H9 (cell line): ENCODE results near the gene EDAR. TPM values are rescaled to one million over a fixed set of nuclear protein-coding genes. Genes with fewer than 3 reads are reported as not detected.

Experiments used
- DNase-seq: peaks from one replicate; pipeline ENCODE4 v3.0.0-alpha.2; 2017
- H2AFZ ChIP-seq: one replicate; pipeline ENCODE4 v1.6.1; 2013; ENCODE audit warnings: mild to moderate bottlenecking, low read length, control low read depth, moderate library complexity
- H2AK5ac ChIP-seq: 2 replicates; pipeline ENCODE4 v1.6.1; 2013; ENCODE audit warnings: low read length, control low read depth, mixed read lengths; ENCODE audit not compliant: insufficient read length
- H2BK120ac ChIP-seq: one replicate; pipeline ENCODE4 v1.6.1; 2013; ENCODE audit warnings: low read depth, mild to moderate bottlenecking, low read length, control low read depth, inconsistent platforms; ENCODE audit not compliant: poor library complexity, severe bottlenecking
- H2BK12ac ChIP-seq: 2 replicates; pipeline ENCODE4 v1.6.1; 2013; ENCODE audit warnings: low read length, control low read depth, mixed read lengths, low read depth; ENCODE audit not compliant: insufficient read length
- H2BK15ac ChIP-seq: 2 replicates; pipeline ENCODE4 v1.6.1; 2013; ENCODE audit warnings: low read depth, low read length, control low read depth
- H2BK20ac ChIP-seq: one replicate; pipeline ENCODE4 v1.6.1; 2013; ENCODE audit warnings: low read depth, mild to moderate bottlenecking, low read length, control low read depth, inconsistent platforms; ENCODE audit not compliant: poor library complexity, severe bottlenecking
- H2BK5ac ChIP-seq: 2 replicates; pipeline ENCODE4 v1.6.1; 2013; ENCODE audit warnings: low read length, control low read depth, mixed read lengths; ENCODE audit not compliant: insufficient read length
- H3K14ac ChIP-seq: 2 replicates; pipeline ENCODE4 v1.6.1; 2013; ENCODE audit warnings: low read length, control low read depth; ENCODE audit not compliant: insufficient read depth
- H3K18ac ChIP-seq: 2 replicates; pipeline ENCODE4 v1.6.1; 2013; ENCODE audit warnings: low read depth, mild to moderate bottlenecking, mixed read lengths, low read length, control low read depth; ENCODE audit not compliant: insufficient read length
- H3K23ac ChIP-seq: 2 replicates; pipeline ENCODE4 v1.6.1; 2013; ENCODE audit warnings: low read length, control low read depth, mixed read lengths, low read depth; ENCODE audit not compliant: insufficient read length
- H3K23me2 ChIP-seq: 2 replicates; pipeline ENCODE4 v1.6.1; 2013; ENCODE audit warnings: low read depth, mild to moderate bottlenecking, mixed read lengths, low read length, control low read depth; ENCODE audit not compliant: insufficient read length, poor library complexity, severe bottlenecking
- H3K27ac ChIP-seq: 2 replicates; pipeline ENCODE4 v1.5.1; 2013; ENCODE audit warnings: low read length, control low read depth, mixed read lengths, low read depth; ENCODE audit not compliant: insufficient read length
- H3K27me3 ChIP-seq: 2 replicates; pipeline ENCODE4 v1.6.1; 2013; ENCODE audit warnings: low read length, control low read depth, inconsistent platforms; ENCODE audit not compliant: insufficient read depth
- H3K4ac ChIP-seq: 2 replicates; pipeline ENCODE4 v1.6.1; 2013; ENCODE audit warnings: low read depth, mild to moderate bottlenecking, control low read depth, inconsistent platforms, low read length, moderate library complexity
- H3K4me1 ChIP-seq: 2 replicates; pipeline ENCODE4 v1.6.1; 2013; ENCODE audit warnings: low read length, control low read depth, inconsistent platforms; ENCODE audit not compliant: insufficient read depth
- H3K4me2 ChIP-seq: 2 replicates; pipeline ENCODE4 v1.6.1; 2013; ENCODE audit warnings: low read length, control low read depth, mixed read lengths; ENCODE audit not compliant: insufficient read length, insufficient read depth
- H3K56ac ChIP-seq: 2 replicates; pipeline ENCODE4 v1.6.1; 2013; ENCODE audit warnings: low read depth, mild to moderate bottlenecking, mixed read lengths, low read length, control low read depth; ENCODE audit not compliant: insufficient read length
- H3K79me1 ChIP-seq: 2 replicates; pipeline ENCODE4 v1.6.1; 2013; ENCODE audit warnings: low read depth, mild to moderate bottlenecking, moderate library complexity, low read length, control low read depth, inconsistent platforms; ENCODE audit not compliant: insufficient read depth, poor library complexity, severe bottlenecking
- H3K79me2 ChIP-seq: 2 replicates; pipeline ENCODE4 v1.6.1; 2013; ENCODE audit warnings: low read length, control low read depth, inconsistent platforms; ENCODE audit not compliant: insufficient read depth
- H3K9ac ChIP-seq: 2 replicates; pipeline ENCODE4 v1.6.1; 2013; ENCODE audit warnings: low read length, control low read depth, mixed read lengths; ENCODE audit not compliant: insufficient read length; ENCODE audit errors: extremely low read depth
- H3K9me3 ChIP-seq: one replicate; pipeline ENCODE4 v1.6.1; 2013; ENCODE audit warnings: low read depth, low read length, inconsistent platforms; ENCODE audit not compliant: control insufficient read depth
- H3T11ph ChIP-seq: one replicate; pipeline ENCODE4 v1.6.1; 2013; ENCODE audit warnings: mild to moderate bottlenecking, low read length, control low read depth, inconsistent platforms
- H4K20me1 ChIP-seq: one replicate; pipeline ENCODE4 v1.6.1; 2013; ENCODE audit not compliant: control insufficient read depth, insufficient read length, insufficient read depth
- H4K5ac ChIP-seq: 2 replicates; pipeline ENCODE4 v1.6.1; 2013; ENCODE audit warnings: low read depth, mild to moderate bottlenecking, mixed read lengths, low read length, control low read depth; ENCODE audit not compliant: insufficient read length
- H4K8ac ChIP-seq: replicated peaks from 2 replicates; pipeline ENCODE4 v1.6.1; 2013; ENCODE audit warnings: low read length, control low read depth, mixed read lengths, low read depth; ENCODE audit not compliant: insufficient read length
- H4K91ac ChIP-seq: 2 replicates; pipeline ENCODE4 v1.6.1; 2013; ENCODE audit warnings: low read depth, mild to moderate bottlenecking, moderate library complexity, mixed read lengths, low read length, control low read depth; ENCODE audit not compliant: insufficient read length
- H3K27ac Mint-ChIP-seq, 3 experiments: 2 replicates in 2 of 3; 3 replicates in 1 of 3; pipeline ENCODE4 v1.8.0; 2020 to 2021; ENCODE audit warnings: mixed read lengths in 3 of 3, mild to moderate bottlenecking in 1 of 3, moderate library complexity in 1 of 3
- H3K27me3 Mint-ChIP-seq: 2 replicates; pipeline ENCODE4 v1.8.0; 2021; ENCODE audit warnings: low read depth, mild to moderate bottlenecking, moderate library complexity, mixed read lengths
- H3K36me3 Mint-ChIP-seq, 3 experiments: 2 replicates in 2 of 3; 3 replicates in 1 of 3; pipeline ENCODE4 v1.8.0; 2020 to 2021; ENCODE audit warnings: low read depth in 3 of 3, mixed read lengths in 3 of 3; ENCODE audit not compliant: insufficient read depth in 1 of 3
- H3K4me1 Mint-ChIP-seq, 2 experiments: 2 replicates each; pipeline ENCODE4 v1.8.0; 2020; ENCODE audit warnings: mixed read lengths in 2 of 2
- H3K4me3 Mint-ChIP-seq, 2 experiments: 2 replicates in 1 of 2; 3 replicates in 1 of 2; pipeline ENCODE4 v1.8.0; 2020 to 2021; ENCODE audit warnings: mild to moderate bottlenecking in 2 of 2, mixed read lengths in 2 of 2, moderate library complexity in 1 of 2
- H3K9me3 Mint-ChIP-seq, 2 experiments: 2 replicates in 1 of 2; 3 replicates in 1 of 2; pipeline ENCODE4 v1.8.0; 2020; ENCODE audit warnings: mild to moderate bottlenecking in 2 of 2, mixed read lengths in 2 of 2, moderate library complexity in 1 of 2
- WGBS: extraction: QIAGEN DNeasy Blood & Tissue Kit; methylation state at CpG from one replicate; pipeline ENCODE4 v1.1.7; 2013; ENCODE audit warnings: missing lambda C conversion rate, low lambda C conversion rate, mixed read lengths; ENCODE audit not compliant: insufficient read length; ENCODE audit errors: extremely low coverage; 5-methylcytosine and 5-hydroxymethylcytosine counted together
- total RNA-seq: library from RNA; stranded (reverse); gene quantifications from 2 replicates; pipeline ENCODE4 v1.2.1, GENCODE V29; 2021
- TF ChIP-seq, protein P1 (sequence below): fragments of 200-600 bp; sonication (generic); conservative IDR thresholded peaks from 3 replicates; pipeline ENCODE4 v1.8.0; 2021; ENCODE audit warnings: antibody characterized with exemption, mild to moderate bottlenecking

The EDAR gene
- total RNA-seq, 1 experiment from 2014 or later: not detected

DNA sequence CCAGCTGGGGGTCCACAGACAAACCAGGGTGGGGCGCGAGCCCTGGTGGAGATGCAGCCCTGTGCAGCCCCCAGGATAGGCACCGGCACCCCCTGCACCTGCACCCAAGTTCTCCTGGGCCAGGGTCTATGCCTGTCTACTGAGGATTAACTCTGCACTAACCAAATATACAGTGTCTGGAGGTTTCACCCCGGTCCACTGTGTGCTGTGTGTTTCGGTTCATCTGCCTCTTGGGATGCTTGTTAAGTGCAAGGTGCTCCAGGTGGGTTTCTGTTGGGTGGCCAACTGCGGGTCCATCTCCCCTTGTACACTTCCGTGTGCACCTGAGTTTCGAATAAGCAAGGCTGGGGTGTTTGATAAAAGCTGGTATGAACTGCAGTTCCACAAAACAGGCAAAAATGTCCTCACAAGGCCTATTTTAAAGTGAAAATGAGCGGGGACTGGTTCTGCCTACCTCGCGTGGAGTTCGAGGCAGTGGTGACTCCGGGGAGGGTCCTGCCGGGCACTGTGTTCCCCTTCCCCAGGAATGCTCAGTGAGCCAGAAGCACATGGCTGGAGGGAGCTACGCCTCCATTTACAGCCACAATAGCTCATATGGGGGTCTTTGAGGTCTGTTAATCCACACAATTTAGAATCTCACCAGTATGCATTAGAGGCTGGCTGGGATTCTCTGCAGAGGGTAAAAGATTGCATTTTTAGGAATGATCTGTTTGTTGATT, 70.7 kb downstream of the EDAR start:
- DNase-seq: no peak
- Histone ChIP-seq H3K4ac (no peak overlapping the region), H3K79me2 (no peaks in the 10 kb centered on the region), H3K9me3 (no peaks in the 10 kb centered on the region), H3K23me2 (no peaks in the 10 kb centered on the region), H4K5ac (no peak overlapping the region), H3K27me3 (no peaks in the 10 kb centered on the region), H3K14ac (no peak overlapping the region), H3K18ac (no peak overlapping the region), H2BK120ac (no peak overlapping the region), H2BK12ac (no peak overlapping the region), H4K8ac (no peak overlapping the region), H3K4me2 (no peak overlapping the region), H3T11ph (no peak overlapping the region), H4K91ac (no peak overlapping the region), H3K27ac (no peak overlapping the region), H2AK5ac (no peak overlapping the region), H3K79me1 (no peaks in the 10 kb centered on the region), H3K9ac (no peak overlapping the region), H3K23ac (no peak overlapping the region), H2AFZ (no peak overlapping the region), H3K4me1 (no peaks in the 10 kb centered on the region), H2BK5ac (no peak overlapping the region), H2BK15ac (no peak overlapping the region), H3K56ac (no peak overlapping the region), H2BK20ac (no peak overlapping the region), H4K20me1 (no peaks in the 10 kb centered on the region)
- Mint-ChIP-seq H3K36me3 (no peaks in the 10 kb centered on the region), H3K27ac (no peak overlapping the region), H3K4me1 (peaks cover 7 to 25% of the 10 kb centered on the region in 2 experiments; a peak in 3 of 4 replicates), H3K4me3 (no peak overlapping the region), H3K9me3 (no peaks in the 10 kb centered on the region), H3K27me3 (no peaks in the 10 kb centered on the region)
- TF ChIP-seq, protein P1, sequence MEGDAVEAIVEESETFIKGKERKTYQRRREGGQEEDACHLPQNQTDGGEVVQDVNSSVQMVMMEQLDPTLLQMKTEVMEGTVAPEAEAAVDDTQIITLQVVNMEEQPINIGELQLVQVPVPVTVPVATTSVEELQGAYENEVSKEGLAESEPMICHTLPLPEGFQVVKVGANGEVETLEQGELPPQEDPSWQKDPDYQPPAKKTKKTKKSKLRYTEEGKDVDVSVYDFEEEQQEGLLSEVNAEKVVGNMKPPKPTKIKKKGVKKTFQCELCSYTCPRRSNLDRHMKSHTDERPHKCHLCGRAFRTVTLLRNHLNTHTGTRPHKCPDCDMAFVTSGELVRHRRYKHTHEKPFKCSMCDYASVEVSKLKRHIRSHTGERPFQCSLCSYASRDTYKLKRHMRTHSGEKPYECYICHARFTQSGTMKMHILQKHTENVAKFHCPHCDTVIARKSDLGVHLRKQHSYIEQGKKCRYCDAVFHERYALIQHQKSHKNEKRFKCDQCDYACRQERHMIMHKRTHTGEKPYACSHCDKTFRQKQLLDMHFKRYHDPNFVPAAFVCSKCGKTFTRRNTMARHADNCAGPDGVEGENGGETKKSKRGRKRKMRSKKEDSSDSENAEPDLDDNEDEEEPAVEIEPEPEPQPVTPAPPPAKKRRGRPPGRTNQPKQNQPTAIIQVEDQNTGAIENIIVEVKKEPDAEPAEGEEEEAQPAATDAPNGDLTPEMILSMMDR: no peak
- WGBS: no CpG with 5 or more reads among the region's 15 CpGs
